SIG-M5 (cell line): ENCODE measurements around the gene MPC1.
"Not testable (repeated sequence)": the region's sequence is repeated elsewhere in the genome, so short reads cannot be mapped to it uniquely, and the experiment has no call there.

ENCODE experiments used
- DNase-seq: peaks from one replicate; lab custom pipeline; 2025; lab: John Stamatoyannopoulos, UW

Gene MPC1

GRCh38 chr6:166381381-166381732 is 1.4 kb downstream of the MPC1 start:
- DNase-seq: no peak

- no peak for DNase-seq
Observed at GRCh38 chr6:166379800-166380199, 2.9 kb downstream of the MPC1 start.

- no peak for DNase-seq
Observed at GRCh38 chr6:166379103-166379586, 3.6 kb downstream of the MPC1 start.

- no peak for DNase-seq
Observed at GRCh38 chr6:166377721-166378120, 5.0 kb downstream of the MPC1 start.

- no peak for DNase-seq
Observed at GRCh38 chr6:166375013-166375412, 7.7 kb downstream of the MPC1 start.

GRCh38 chr6:166370489-166370888 is 12.3 kb downstream of the MPC1 start:
- no peak for DNase-seq

- DNase-seq: no peak
Observed at GRCh38 chr6:166369782-166370181, 13.0 kb downstream of the MPC1 start.

GRCh38 chr6:166366921-166367320 is 15.8 kb downstream of the MPC1 start:
- DNase-seq: no peak

GRCh38 chr6:166365806-166366205 is 16.9 kb downstream of the MPC1 start:
- DNase-seq: no peak

- no peak for DNase-seq
Observed at GRCh38 chr6:166365221-166365620, 17.5 kb downstream of the MPC1 start.

GRCh38 chr6:166364456-166364855 is 18.3 kb downstream of the MPC1 start:
- no peak for DNase-seq

- not testable (repeated sequence) for DNase-seq
Observed at GRCh38 chr6:166362427-166362826, 20.3 kb downstream of the MPC1 start.

- DNase-seq: peak; percentile 27
Observed at GRCh38 chr6:166361077-166361429, 21.7 kb downstream of the MPC1 start.

- no peak for DNase-seq
Observed at GRCh38 chr6:166360243-166361076, 22.3 kb downstream of the MPC1 start.

- no peak for DNase-seq
Observed at GRCh38 chr6:166355552-166355951, 27.2 kb downstream of the MPC1 start.

- DNase-seq: no peak
Observed at GRCh38 chr6:166354965-166355364, 27.8 kb downstream of the MPC1 start.

GRCh38 chr6:166354143-166354542 is 28.6 kb downstream of the MPC1 start:
- no peak for DNase-seq

GRCh38 chr6:166353507-166353906 is 29.2 kb downstream of the MPC1 start:
- no peak for DNase-seq

GRCh38 chr6:166352923-166353322 is 29.8 kb downstream of the MPC1 start:
- DNase-seq: no peak

GRCh38 chr6:166351715-166352285 is 30.9 kb downstream of the MPC1 start:
- peak; percentile 25 for DNase-seq

- peak; percentile 45 for DNase-seq
Observed at GRCh38 chr6:166348305-166348949, 34.3 kb downstream of the MPC1 start.

- no peak for DNase-seq
Observed at GRCh38 chr6:166346965-166347364, 35.8 kb downstream of the MPC1 start.

- DNase-seq: no peak
Observed at GRCh38 chr6:166346449-166346848, 36.3 kb downstream of the MPC1 start.
